H1 (cell line): Measurements from ENCODE around the gene DIP2C. TPM values are rescaled to one million over a fixed set of nuclear protein-coding genes. Genes with fewer than 3 reads are reported as not detected.

Experiments
- CTCF ChIA-PET: fragments of 300-600 bp; sonication (Branson Sonifier 250); formaldehyde crosslinking; loops from one replicate; lab custom pipeline; 2021; ENCODE audit not compliant: partially characterized antibody; lab: Charles Lee
- POLR2A ChIA-PET: fragments of 300-600 bp; sonication (Branson Sonifier 250); formaldehyde crosslinking; loops from one replicate; lab custom pipeline; 2021; ENCODE audit warnings: inconsistent platforms; ENCODE audit not compliant: partially characterized antibody; lab: Charles Lee
- DNase-seq, 2 experiments: peaks; one replicate each; pipeline versions ENCODE4 v3.0.0 to v3.0.0-alpha.2; 2010 to 2022; ENCODE audit warnings: low spot score in 2 of 2, low read depth in 1 of 2, mixed read lengths in 1 of 2
- FAIRE-seq: peaks from 2 replicates; lab custom pipeline; 2011; peaks lifted over from hg19 to GRCh38; lab: Jason Lieb, UNC
- H2AFZ ChIP-seq: 2 replicates; pipeline ENCODE4 v1.8.1; 2012; ENCODE audit warnings: low read length, inconsistent platforms
- H2AK5ac ChIP-seq: 2 replicates; pipeline ENCODE4 v1.6.1; 2013; ENCODE audit warnings: low read depth, low read length
- H2BK120ac ChIP-seq: replicated peaks from 2 replicates; pipeline ENCODE3; 2013; ENCODE audit warnings: low read depth, low read length, inconsistent platforms
- H2BK12ac ChIP-seq: 2 replicates; pipeline ENCODE4 v1.6.1; 2013; ENCODE audit warnings: low read depth, low read length
- H2BK15ac ChIP-seq: 2 replicates; pipeline ENCODE4 v1.6.1; 2013; ENCODE audit warnings: low read length
- H2BK20ac ChIP-seq: 2 replicates; pipeline ENCODE4 v1.6.1; 2013; ENCODE audit warnings: low read length
- H2BK5ac ChIP-seq: 2 replicates; pipeline ENCODE4 v1.6.1; 2013; ENCODE audit warnings: low read depth, low read length
- H3K14ac ChIP-seq: 2 replicates; pipeline ENCODE4 v1.6.1; 2013; ENCODE audit warnings: inconsistent platforms; ENCODE audit not compliant: insufficient read length
- H3K18ac ChIP-seq: 2 replicates; pipeline ENCODE4 v1.6.1; 2013; ENCODE audit warnings: low read length; ENCODE audit errors: extremely low read depth
- H3K23ac ChIP-seq: 2 replicates; pipeline ENCODE4 v1.6.1; 2013; ENCODE audit warnings: inconsistent platforms; ENCODE audit not compliant: insufficient read length
- H3K23me2 ChIP-seq: 2 replicates; pipeline ENCODE4 v1.6.1; 2013; ENCODE audit warnings: low read depth, low read length
- H3K27ac ChIP-seq: 2 replicates; pipeline ENCODE4 v1.6.1; 2011; ENCODE audit warnings: low read depth, low read length, inconsistent platforms
- H3K27me3 ChIP-seq, 4 experiments: replicated peaks in 1 of 4; 1 replicate in 1 of 4; 2 replicates in 3 of 4; pipeline versions ENCODE4 v1.6.1 to v1.8.1; 2011 to 2013; ENCODE audit warnings: low read length in 3 of 4, mild to moderate bottlenecking in 3 of 4, inconsistent platforms in 2 of 4, mixed read lengths in 2 of 4, moderate library complexity in 1 of 4; ENCODE audit not compliant: control insufficient read depth in 3 of 4, insufficient read depth in 3 of 4; ENCODE audit errors: extremely low read depth in 1 of 4
- H3K36me3 ChIP-seq, 4 experiments: 2 replicates each; pipeline versions ENCODE4 v1.6.1 to v1.8.1; 2011 to 2013; ENCODE audit warnings: mild to moderate bottlenecking in 4 of 4, low read length in 3 of 4, moderate library complexity in 2 of 4, control low read depth in 1 of 4, inconsistent platforms in 1 of 4; ENCODE audit not compliant: insufficient read depth in 4 of 4, control insufficient read depth in 2 of 4
- H3K4ac ChIP-seq: replicated peaks from 2 replicates; pipeline ENCODE3; 2013; ENCODE audit warnings: low read length, low read depth, mixed read lengths, inconsistent platforms; ENCODE audit not compliant: insufficient read length
- H3K4me1 ChIP-seq, 4 experiments: replicated peaks in 1 of 4; 1 replicate in 1 of 4; 2 replicates in 3 of 4; pipeline versions ENCODE4 v1.6.1 to v1.8.1; 2011 to 2013; ENCODE audit warnings: low read length in 3 of 4, inconsistent platforms in 2 of 4, mixed read lengths in 1 of 4; ENCODE audit not compliant: insufficient read depth in 4 of 4, control insufficient read depth in 3 of 4
- H3K4me2 ChIP-seq, 2 experiments: 2 replicates each; pipeline versions ENCODE4 v1.6.1 to v1.8.1; 2011 to 2013; ENCODE audit warnings: low read depth in 2 of 2, low read length in 2 of 2, control low read depth in 1 of 2, inconsistent platforms in 1 of 2, mild to moderate bottlenecking in 1 of 2; ENCODE audit not compliant: insufficient read depth in 1 of 2
- H3K4me3 ChIP-seq, 4 experiments: fragments of 200-600, 300-600 bp in 1 of 4; sonication (generic), shearing (Covaris generic), sonication (Bioruptor Twin) in 1 of 4; 2 replicates each; pipeline versions ENCODE4 v1.5.1 to v1.8.1; 2011 to 2016; ENCODE audit warnings: low read length in 4 of 4, low read depth in 3 of 4, control low read depth in 2 of 4, inconsistent platforms in 2 of 4, mild to moderate bottlenecking in 2 of 4, mixed read lengths in 1 of 4, moderate library complexity in 1 of 4; ENCODE audit not compliant: insufficient read depth in 2 of 4; ENCODE audit errors: extremely low read depth in 1 of 4
- H3K56ac ChIP-seq: replicated peaks from 2 replicates; pipeline ENCODE3; 2013; ENCODE audit warnings: low read depth, mild to moderate bottlenecking, mixed read lengths, low read length, inconsistent platforms; ENCODE audit not compliant: insufficient read length
- H3K79me1 ChIP-seq: 2 replicates; pipeline ENCODE4 v1.6.1; 2013; ENCODE audit warnings: low read depth, low read length, control low read depth
- H3K79me2 ChIP-seq, 2 experiments: 2 replicates each; pipeline versions ENCODE4 v1.6.1 to v1.8.1; 2012 to 2013; ENCODE audit warnings: low read length in 2 of 2, mild to moderate bottlenecking in 2 of 2, inconsistent platforms in 1 of 2; ENCODE audit not compliant: insufficient read depth in 2 of 2, control insufficient read depth in 1 of 2
- H3K9ac ChIP-seq, 4 experiments: replicated peaks in 1 of 4; 1 replicate in 1 of 4; 2 replicates in 3 of 4; pipeline versions ENCODE4 v1.6.1 to v1.8.1; 2011 to 2013; ENCODE audit warnings: low read depth in 3 of 4, low read length in 3 of 4, control low read depth in 2 of 4, mild to moderate bottlenecking in 2 of 4, moderate library complexity in 2 of 4, inconsistent platforms in 1 of 4; ENCODE audit errors: extremely low read depth in 1 of 4
- H3K9me3 ChIP-seq, 2 experiments: 2 replicates each; pipeline versions ENCODE4 v1.6.1 to v1.8.1; 2012 to 2013; ENCODE audit warnings: mild to moderate bottlenecking in 2 of 2, moderate library complexity in 2 of 2, control low read depth in 1 of 2, inconsistent platforms in 1 of 2, low read depth in 1 of 2, low read length in 1 of 2, mixed read lengths in 1 of 2; ENCODE audit not compliant: insufficient read depth in 2 of 2
- H4K20me1 ChIP-seq, 2 experiments: replicated peaks in 1 of 2; 2 replicates each; pipeline versions ENCODE3 to v1.8.1; 2011 to 2013; ENCODE audit warnings: inconsistent platforms in 2 of 2, low read length in 2 of 2, mild to moderate bottlenecking in 1 of 2; ENCODE audit not compliant: insufficient read depth in 2 of 2, control insufficient read depth in 1 of 2
- H4K5ac ChIP-seq: 2 replicates; pipeline ENCODE4 v1.6.1; 2013; ENCODE audit warnings: low read length, low read depth, mixed read lengths, inconsistent platforms; ENCODE audit not compliant: insufficient read length
- H4K8ac ChIP-seq: 2 replicates; pipeline ENCODE4 v1.8.0; 2013; ENCODE audit warnings: mild to moderate bottlenecking, moderate library complexity, low read length, inconsistent platforms; ENCODE audit not compliant: insufficient read depth; ENCODE audit errors: extremely low read depth
- H4K91ac ChIP-seq: replicated peaks from 2 replicates; pipeline ENCODE3; 2013; ENCODE audit warnings: low read length, mixed read lengths, inconsistent platforms; ENCODE audit not compliant: insufficient read length
- MAFK ChIP-seq: IDR thresholded peaks from 2 replicates; pipeline ENCODE4 v1.6.1; 2012; ENCODE audit warnings: low read depth, mild to moderate bottlenecking, improper control_type of control experiment, low read length
- TAF7 ChIP-seq: optimal IDR thresholded peaks from 2 replicates; pipeline ENCODE3; 2011; ENCODE audit warnings: low read depth, mild to moderate bottlenecking, inconsistent platforms, low read length, moderate library complexity, borderline replicate concordance
- WGBS, 2 experiments: shearing (Covaris generic) in 1 of 2; methylation state at CpG; one replicate each; pipeline versions ENCODE4 v1.1.6 to v1.1.7; 2013 to 2015; ENCODE audit warnings: low lambda C conversion rate in 2 of 2, mixed read lengths in 2 of 2, inconsistent platforms in 1 of 2, low coverage in 1 of 2, missing lambda C conversion rate in 1 of 2; ENCODE audit not compliant: insufficient replicate concordance in 2 of 2, insufficient coverage in 1 of 2, insufficient read length in 1 of 2; ENCODE audit errors: extremely low coverage in 1 of 2, missing lambda C conversion rate in 1 of 2; 5-methylcytosine and 5-hydroxymethylcytosine counted together
- polyA plus RNA-seq, 7 experiments: library from polyadenylated mRNA; depleted of rRNA in 3 of 7; stranded (reverse) in 5 of 7; unstranded in 2 of 7; fragments of >200 nt in 5 of 7; fragments of 200-250 nt in 2 of 7; gene quantifications; 1 replicate in 5 of 7; 2 replicates in 1 of 7; 4 replicates in 1 of 7; pipeline versions ENCODE4 v1.2.1 to v1.2.3, GENCODE V29; 2011 to 2013; ENCODE audit warnings: missing spikeins in 2 of 7, mixed read lengths in 2 of 7
- total RNA-seq: library from RNA; stranded (reverse); fragmentation: NEBNext Ultra II Directional; extraction: Animal tissue kit (Norgen Biotek cat#: 25700); gene quantifications from 2 replicates; pipeline ENCODE4 v1.2.1, GENCODE V29; 2021

The DIP2C gene
- total and polyA plus RNA-seq, 2 of the 8 experiments (the other 6 are each of a cell fraction or from before 2014, with no cell fraction given): 3.8 to 9.3 TPM

- Histone ChIP-seq H4K8ac (no peak overlapping the region), H3K56ac (no peak overlapping the region), H3K27ac (no peak overlapping the region; the same call in 1 of the 2 replicates), H3K79me2 (no peaks in the 10 kb centered on the region), H3K4me3 (no peak overlapping the region), H2BK15ac (no peak overlapping the region), H3K23me2 (no peaks in the 10 kb centered on the region), H4K20me1 (no peaks in the 10 kb centered on the region), H3K27me3 (no peaks in the 10 kb centered on the region), H3K18ac (no peak overlapping the region), H3K36me3 (peaks cover 6 to 36% (median 18%) of the 10 kb centered on the region in 4 experiments; a peak in 7 of 8 replicates), H3K9ac (no peak overlapping the region), H2AFZ (no peak overlapping the region), H3K14ac (no peak overlapping the region), H3K4ac (no peak overlapping the region), H4K91ac (no peak overlapping the region), H3K4me1 (no peaks in the 10 kb centered on the region), H3K23ac (no peak overlapping the region), H4K5ac (no peak overlapping the region), H2AK5ac (no peak overlapping the region), H3K4me2 (no peak overlapping the region), H3K9me3 (no peaks in the 10 kb centered on the region), H2BK20ac (no peak overlapping the region), H3K79me1 (no peaks in the 10 kb centered on the region), H2BK120ac (no peak overlapping the region), H2BK5ac (no peak overlapping the region), H2BK12ac (no peak overlapping the region)
- DNase-seq: no peak
- no peak for FAIRE-seq
- POLR2A ChIA-PET: interaction anchor here (1.6 kb wide), 1 partner anchor 9 kb away, joined by 4 read pairs; no protein-coding TSS in a partner anchor
- 93% methylated on average over 15 of the region's 15 CpGs; no CpG with 5 or more reads in 1 of the 2 experiments for WGBS, 2 experiments
- no peak for TF ChIP-seq MAFK
- TF ChIP-seq TAF7: no peak
- CTCF ChIA-PET: interaction anchor here (1.4 to 3.1 kb wide), 2 partner anchors 14 to 18 kb away, joined by 4 to 18 read pairs; no protein-coding TSS in a partner anchor
Measured at GRCh38 chr10:248307-248706, 441.2 kb downstream of the DIP2C start.
